Activated naive CD4-positive, alpha-beta T cell treated with anti-CD3 and anti-CD28 coated beads, Interleukin-2, amount 10 ng/mL, durations not matched to agents 7 days and 5 days (primary cell): ENCODE measurements around the gene RHBDF1.

Experiments used
- CTCF ChIA-PET: fragments of 350-600 bp; sonication (Branson Sonifier 250); formaldehyde crosslinking; loops from one replicate; lab custom pipeline; 2021; ENCODE audit warnings: antibody characterized with exemption; lab: Charles Lee
- DNase-seq: peaks from one replicate; pipeline ENCODE4 v3.0.0-alpha.2; 2020
- H3K27ac Mint-ChIP-seq: one replicate; pipeline ENCODE4 v1.8.0; 2021; ENCODE audit warnings: mild to moderate bottlenecking, moderate library complexity, mixed read lengths
- H3K27me3 Mint-ChIP-seq: one replicate; pipeline ENCODE4 v1.8.0; 2021; ENCODE audit warnings: mild to moderate bottlenecking, mixed read lengths
- H3K36me3 Mint-ChIP-seq: one replicate; pipeline ENCODE4 v1.8.0; 2021; ENCODE audit warnings: mixed read lengths
- H3K4me1 Mint-ChIP-seq: one replicate; pipeline ENCODE4 v1.8.0; 2021; ENCODE audit warnings: mixed read lengths
- H3K4me3 Mint-ChIP-seq: one replicate; pipeline ENCODE4 v1.8.0; 2021; ENCODE audit warnings: mild to moderate bottlenecking, moderate library complexity, mixed read lengths
- H3K9me3 Mint-ChIP-seq: one replicate; pipeline ENCODE4 v1.8.0; 2021; ENCODE audit warnings: mixed read lengths

RHBDF1 gene

GRCh38 chr16:75580-76501 lies 3.4 kb upstream of the RHBDF1 start:
- H3K27ac Mint-ChIP-seq: no peak overlapping the region
- peak; percentile 46 for DNase-seq
- H3K36me3 Mint-ChIP-seq: peaks cover 8% of the 10 kb centered on the region
- H3K4me1 Mint-ChIP-seq: peaks cover 34% of the 10 kb centered on the region
- H3K27me3 Mint-ChIP-seq: peaks cover 58% of the 10 kb centered on the region
- CTCF ChIA-PET: interaction anchor here (4.3 to 26.3 kb wide), 2 partner anchors 10 to 20 kb away, joined by 31 to 467 read pairs; no protein-coding TSS in a partner anchor
- no peak overlapping the region for H3K4me3 Mint-ChIP-seq
- no peaks in the 10 kb centered on the region for H3K9me3 Mint-ChIP-seq

DNA sequence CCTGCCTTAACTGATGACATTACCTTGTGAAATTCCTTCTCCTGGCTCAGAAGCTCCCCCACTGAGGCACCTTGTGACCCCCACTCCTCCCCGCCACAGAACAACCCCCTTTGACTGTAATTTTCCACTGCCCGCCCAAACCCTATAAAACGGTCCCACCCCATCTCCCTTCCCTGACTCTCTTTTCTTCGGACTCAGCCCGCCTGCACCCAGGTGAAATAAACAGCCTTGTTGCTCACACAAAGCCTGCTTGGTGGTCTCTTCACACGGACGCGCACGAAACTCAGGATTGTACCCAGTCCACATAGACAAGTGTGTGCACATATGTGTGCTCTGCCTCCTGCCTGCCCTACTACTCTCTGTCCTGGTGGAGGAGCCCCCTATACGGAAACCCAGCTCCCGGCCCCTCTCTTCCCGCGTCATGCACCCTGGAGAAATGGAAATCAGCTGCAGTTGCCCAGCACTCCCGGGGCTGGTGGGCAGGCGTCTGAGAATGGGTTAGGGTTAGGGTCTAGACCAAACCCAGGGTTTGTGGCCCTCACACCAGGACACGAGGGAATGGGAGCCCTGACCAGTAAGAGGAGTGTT lies 2.4 kb upstream of the RHBDF1 start:
- H3K9me3 Mint-ChIP-seq: no peaks in the 10 kb centered on the region
- H3K36me3 Mint-ChIP-seq: peaks cover 6% of the 10 kb centered on the region
- CTCF ChIA-PET: interaction anchor here (4.3 to 26.3 kb wide), 2 partner anchors 9 to 21 kb away, joined by 31 to 467 read pairs; no protein-coding TSS in a partner anchor
- no peak overlapping the region for H3K4me3 Mint-ChIP-seq
- peaks cover 68% of the 10 kb centered on the region for H3K27me3 Mint-ChIP-seq
- no peak for DNase-seq
- H3K4me1 Mint-ChIP-seq: peaks cover 34% of the 10 kb centered on the region
- H3K27ac Mint-ChIP-seq: no peak overlapping the region

GRCh38 chr16:74051-74746 lies 1.8 kb upstream of the RHBDF1 start:
- DNase-seq: no peak
- Mint-ChIP-seq H3K27me3 (peaks cover 74% of the 10 kb centered on the region), H3K36me3 (peaks cover 2% of the 10 kb centered on the region), H3K27ac (peak overlapping the region; percentile 62), H3K9me3 (no peaks in the 10 kb centered on the region), H3K4me3 (no peak overlapping the region), H3K4me1 (peaks cover 28% of the 10 kb centered on the region)
- CTCF ChIA-PET: interaction anchor here (0.8 to 26.3 kb wide), 3 partner anchors 9 to 21 kb away, joined by 3 to 467 read pairs (median 31); no protein-coding TSS in a partner anchor

DNA sequence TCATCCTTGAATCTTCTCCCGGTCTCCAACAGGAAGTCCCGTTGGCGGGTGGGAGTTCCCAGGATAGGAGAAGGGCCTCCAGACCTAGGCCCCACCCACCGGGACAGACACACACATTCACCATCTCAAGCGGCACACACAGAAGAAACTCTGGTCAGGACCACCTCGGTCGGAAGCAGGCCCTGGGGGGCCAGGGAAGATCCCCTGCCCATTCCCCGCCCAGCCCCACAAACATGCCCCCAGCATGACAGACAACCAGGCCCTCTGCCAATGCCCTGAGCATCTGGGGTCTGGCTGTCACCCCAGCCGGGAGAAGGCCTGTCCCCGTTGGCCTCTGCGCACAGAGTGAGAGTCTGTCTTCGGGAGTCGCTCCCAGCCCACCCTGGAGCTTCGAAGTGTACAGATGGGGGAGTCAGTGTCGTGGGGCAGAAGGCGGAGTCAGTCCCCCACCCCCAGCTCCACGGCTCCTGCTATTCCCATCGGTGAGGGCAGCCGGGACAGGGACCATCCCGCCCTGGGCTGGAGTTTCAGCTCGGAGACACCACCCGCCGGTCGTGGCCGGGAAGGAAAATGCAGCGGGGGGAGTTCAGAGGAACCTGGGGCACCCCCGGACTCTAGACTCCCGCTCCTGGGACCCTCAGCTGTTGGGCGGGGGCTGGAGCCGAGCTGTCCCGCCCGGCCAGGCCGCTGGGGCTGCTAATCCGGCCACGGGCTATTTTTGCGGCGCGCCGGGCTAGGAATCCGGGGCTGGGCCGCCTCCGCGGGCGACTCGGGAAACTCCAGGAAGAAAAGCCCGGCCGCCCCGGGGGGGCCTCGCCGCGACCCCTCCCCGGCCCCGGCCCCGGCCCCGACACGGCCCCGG lies 660 bp downstream of the RHBDF1 start:
- H3K4me3 Mint-ChIP-seq: no peak overlapping the region
- H3K9me3 Mint-ChIP-seq: no peaks in the 10 kb centered on the region
- no peak overlapping the region for H3K27ac Mint-ChIP-seq
- H3K27me3 Mint-ChIP-seq: peaks cover 91% of the 10 kb centered on the region
- CTCF ChIA-PET: interaction anchor here (26.3 kb wide), 1 partner anchor 24 kb away, joined by 467 read pairs; no protein-coding TSS in a partner anchor
- no peak for DNase-seq
- peaks cover 14% of the 10 kb centered on the region for H3K4me1 Mint-ChIP-seq
- H3K36me3 Mint-ChIP-seq: peaks cover 2% of the 10 kb centered on the region

DNA sequence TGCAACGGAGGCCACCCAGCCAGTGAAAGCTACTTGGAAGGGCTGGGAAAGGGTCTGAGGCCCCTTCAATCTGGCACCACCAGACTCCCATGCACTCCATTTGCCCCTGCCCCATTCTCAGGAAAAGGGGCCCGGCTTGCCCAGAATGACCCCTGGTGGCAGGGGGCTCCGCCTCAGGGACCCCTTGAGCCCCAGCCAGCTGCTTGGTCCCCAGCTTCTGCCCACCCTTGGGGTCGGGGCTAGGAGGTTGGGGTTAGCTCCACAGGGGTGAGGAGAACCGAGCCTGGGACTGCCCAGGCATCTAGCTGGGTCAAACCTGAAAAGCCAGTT lies 1.3 kb downstream of the RHBDF1 start:
- Mint-ChIP-seq H3K9me3 (no peaks in the 10 kb centered on the region), H3K4me1 (peaks cover 8% of the 10 kb centered on the region), H3K4me3 (no peak overlapping the region), H3K36me3 (peaks cover 2% of the 10 kb centered on the region), H3K27ac (no peak overlapping the region), H3K27me3 (peaks cover 91% of the 10 kb centered on the region)
- DNase-seq: no peak
- CTCF ChIA-PET: interaction anchor here (26.3 kb wide), 1 partner anchor 24 kb away, joined by 467 read pairs; no protein-coding TSS in a partner anchor

GRCh38 chr16:69181-69580 lies 3.2 kb downstream of the RHBDF1 start:
- H3K4me3 Mint-ChIP-seq: no peak overlapping the region
- DNase-seq: no peak
- CTCF ChIA-PET: interaction anchor here (1.1 to 26.3 kb wide), 3 partner anchors 21 to 38 kb away, joined by 3 to 467 read pairs (median 4); no protein-coding TSS in a partner anchor
- peaks cover 4% of the 10 kb centered on the region for H3K4me1 Mint-ChIP-seq
- H3K9me3 Mint-ChIP-seq: no peaks in the 10 kb centered on the region
- peaks cover 81% of the 10 kb centered on the region for H3K27me3 Mint-ChIP-seq
- H3K27ac Mint-ChIP-seq: no peak overlapping the region
- peaks cover 2% of the 10 kb centered on the region for H3K36me3 Mint-ChIP-seq

DNA sequence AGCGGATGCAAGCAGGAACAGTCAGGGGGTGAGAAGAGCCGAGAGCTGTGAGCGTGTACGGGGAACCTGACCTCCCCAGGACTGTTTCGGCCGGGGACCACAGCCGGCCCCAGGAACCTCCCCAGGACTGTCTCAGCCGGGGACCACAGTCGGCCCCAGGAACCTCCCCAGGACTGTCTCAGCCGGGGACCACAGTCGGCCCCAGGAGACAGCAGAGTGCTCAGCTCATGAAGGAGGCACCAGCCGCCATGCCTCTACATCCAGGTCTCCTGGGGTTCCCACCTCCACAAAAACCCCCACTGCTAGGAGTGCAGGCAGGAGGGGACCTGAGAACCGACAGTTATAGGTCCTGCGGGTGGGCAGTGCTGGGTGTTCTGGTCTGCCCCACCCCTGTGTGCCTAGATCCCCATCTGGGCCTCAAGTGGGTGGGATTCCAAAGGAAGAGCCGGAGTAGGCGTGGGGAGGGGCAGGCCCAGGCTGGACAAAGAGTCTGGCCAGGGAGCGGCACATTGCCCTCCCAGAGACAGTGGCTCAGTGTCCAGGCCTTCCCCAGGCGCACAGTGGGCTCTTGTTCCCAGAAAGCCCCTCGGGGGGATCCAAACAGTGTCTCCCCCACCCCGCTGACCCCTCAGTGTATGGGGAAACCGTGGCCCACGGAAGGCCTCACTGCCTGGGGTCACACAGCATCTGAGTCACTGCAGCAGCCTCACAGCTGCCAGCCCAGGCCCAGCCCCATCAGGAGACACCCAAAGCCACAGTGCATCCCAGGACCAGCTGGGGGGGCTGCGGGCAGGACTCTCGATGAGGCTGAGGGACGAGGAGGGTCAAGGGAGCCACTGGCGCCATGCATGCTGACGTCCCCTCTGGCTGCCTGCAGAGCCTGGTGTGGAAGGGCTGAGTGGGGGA lies 4.3 kb downstream of the RHBDF1 start:
- peaks cover 4% of the 10 kb centered on the region for H3K4me1 Mint-ChIP-seq
- DNase-seq: no peak

GRCh38 chr16:67183-67791 lies 5.1 kb downstream of the RHBDF1 start:
- Mint-ChIP-seq H3K27ac (no peak overlapping the region), H3K4me1 (no peaks in the 10 kb centered on the region), H3K9me3 (no peaks in the 10 kb centered on the region), H3K36me3 (no peaks in the 10 kb centered on the region), H3K27me3 (peaks cover 67% of the 10 kb centered on the region), H3K4me3 (no peak overlapping the region)
- no peak for DNase-seq
- CTCF ChIA-PET: interaction anchor here (2.6 to 26.3 kb wide), 2 partner anchors 28 to 295 kb away, joined by 12 to 467 read pairs; no protein-coding TSS in a partner anchor

More for the DNA sequence above, 4.3 kb downstream of the RHBDF1 start:
- Mint-ChIP-seq H3K36me3 (peaks cover 2% of the 10 kb centered on the region), H3K9me3 (no peaks in the 10 kb centered on the region), H3K27ac (no peak overlapping the region), H3K4me3 (no peak overlapping the region), H3K27me3 (peaks cover 74% of the 10 kb centered on the region)
- CTCF ChIA-PET: interaction anchor here (26.3 kb wide), 1 partner anchor 27 kb away, joined by 467 read pairs; no protein-coding TSS in a partner anchor

- no peak overlapping the region for H3K4me3 Mint-ChIP-seq
- no peaks in the 10 kb centered on the region for H3K36me3 Mint-ChIP-seq
- no peaks in the 10 kb centered on the region for H3K9me3 Mint-ChIP-seq
- H3K4me1 Mint-ChIP-seq: no peaks in the 10 kb centered on the region
- H3K27ac Mint-ChIP-seq: no peak overlapping the region
- no peak for DNase-seq
- CTCF ChIA-PET: interaction anchor here (0.5 to 26.3 kb wide), 15 partner anchors 9 to 431 kb away, joined by 3 to 467 read pairs (median 9); partner anchors contain the start of genes POLR3K and SNRNP25
- H3K27me3 Mint-ChIP-seq: peaks cover 62% of the 10 kb centered on the region
These were observed 5.9 kb downstream of the RHBDF1 start for GRCh38 chr16:66309-67182.

DNA sequence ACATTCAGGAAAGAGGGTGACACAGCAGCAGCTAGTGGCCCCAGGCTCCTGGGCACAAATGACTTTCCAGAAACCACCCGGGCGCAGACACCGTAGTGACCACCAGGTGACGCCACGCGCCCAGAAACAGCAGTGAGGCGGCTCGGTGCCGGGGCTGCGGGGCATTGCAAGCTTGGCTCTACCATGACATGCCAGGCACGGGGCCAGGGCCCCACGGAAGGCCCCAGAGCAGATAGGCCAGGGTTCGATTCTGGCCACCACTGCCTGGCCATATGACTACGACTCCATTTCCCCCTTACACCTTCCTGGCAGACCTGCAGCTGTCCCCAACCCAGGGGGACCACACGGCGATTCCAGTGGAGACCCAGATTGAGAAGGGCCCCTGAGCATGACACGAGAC lies 6.7 kb downstream of the RHBDF1 start:
- no peaks in the 10 kb centered on the region for H3K36me3 Mint-ChIP-seq
- H3K4me3 Mint-ChIP-seq: no peak overlapping the region
- no peaks in the 10 kb centered on the region for H3K4me1 Mint-ChIP-seq
- peak; percentile 90 for DNase-seq
- H3K27me3 Mint-ChIP-seq: peaks cover 54% of the 10 kb centered on the region
- CTCF ChIA-PET: interaction anchor here (0.6 to 26.3 kb wide), 17 partner anchors 9 to 431 kb away, joined by 3 to 467 read pairs (median 7); partner anchors contain the start of genes POLR3K and SNRNP25
- no peak overlapping the region for H3K27ac Mint-ChIP-seq
- H3K9me3 Mint-ChIP-seq: no peaks in the 10 kb centered on the region

- no peak overlapping the region for H3K4me3 Mint-ChIP-seq
- peaks cover 46% of the 10 kb centered on the region for H3K27me3 Mint-ChIP-seq
- no peak for DNase-seq
- no peak overlapping the region for H3K27ac Mint-ChIP-seq
- H3K4me1 Mint-ChIP-seq: no peaks in the 10 kb centered on the region
- no peaks in the 10 kb centered on the region for H3K36me3 Mint-ChIP-seq
- no peaks in the 10 kb centered on the region for H3K9me3 Mint-ChIP-seq
- CTCF ChIA-PET: interaction anchor here (0.9 to 26.3 kb wide), 11 partner anchors 8 to 297 kb away, joined by 3 to 467 read pairs (median 11); partner anchors contain the start of genes POLR3K and SNRNP25
These were observed 7.5 kb downstream of the RHBDF1 start for GRCh38 chr16:64914-65255.
